HG03439 (cell line): ENCODE data around the gene INPP5A.
"Not testable (repeated sequence)": the region's sequence is repeated elsewhere in the genome, so short reads cannot be mapped to it uniquely, and the experiment has no call there.

Source experiments
- ATAC-seq: cut with Tn5 transposase; IDR thresholded peaks from one replicate; pipeline ENCODE4 v1.9.1; 2021; ENCODE audit warnings: mild to moderate bottlenecking, moderate library complexity; ENCODE audit not compliant: unreplicated experiment

INPP5A gene

DNA sequence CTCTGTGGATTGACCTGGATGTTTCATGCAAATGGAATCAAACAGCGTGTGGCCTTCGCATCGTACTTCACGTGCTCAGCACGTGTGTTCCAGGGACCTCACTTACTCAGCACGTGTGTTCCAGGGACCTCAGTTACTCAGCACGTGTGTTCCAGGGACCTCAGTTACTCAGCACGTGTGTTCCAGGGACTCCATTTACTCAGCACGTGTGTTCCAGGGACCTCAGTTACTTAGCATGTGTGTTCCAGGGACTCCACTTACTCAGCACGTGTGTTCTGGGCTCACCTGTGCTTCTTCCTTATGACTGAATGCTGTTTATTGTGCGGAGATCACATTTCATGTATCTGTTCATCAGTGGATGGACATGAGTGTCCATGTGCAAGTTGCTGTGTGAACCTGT is 22.0 kb downstream of the INPP5A start:
- ATAC-seq = no peak

DNA sequence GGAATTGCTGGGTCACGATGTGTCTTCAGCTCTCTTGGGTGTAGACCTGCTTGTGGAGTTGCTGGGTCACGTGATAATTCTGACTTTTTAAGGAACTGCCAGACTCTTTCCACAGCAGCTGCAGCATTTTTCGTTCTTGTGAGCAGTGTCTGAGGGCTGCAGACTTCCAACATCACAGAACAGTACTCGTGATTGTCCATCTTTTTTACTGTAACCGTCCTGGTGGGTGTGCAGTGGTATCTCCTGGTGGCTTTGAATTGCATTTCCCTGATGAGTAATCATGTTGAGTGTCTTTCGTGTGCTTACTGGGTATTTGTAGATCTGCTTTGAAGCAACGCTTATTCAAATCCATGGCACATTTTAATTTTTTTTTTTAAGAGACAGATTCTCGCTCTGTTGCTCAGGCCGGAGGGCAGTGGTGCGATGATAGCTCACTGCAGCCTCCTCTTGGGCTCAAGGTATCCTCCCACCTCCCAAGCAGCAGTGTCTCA is 22.7 kb downstream of the INPP5A start:
- ATAC-seq = no peak

DNA sequence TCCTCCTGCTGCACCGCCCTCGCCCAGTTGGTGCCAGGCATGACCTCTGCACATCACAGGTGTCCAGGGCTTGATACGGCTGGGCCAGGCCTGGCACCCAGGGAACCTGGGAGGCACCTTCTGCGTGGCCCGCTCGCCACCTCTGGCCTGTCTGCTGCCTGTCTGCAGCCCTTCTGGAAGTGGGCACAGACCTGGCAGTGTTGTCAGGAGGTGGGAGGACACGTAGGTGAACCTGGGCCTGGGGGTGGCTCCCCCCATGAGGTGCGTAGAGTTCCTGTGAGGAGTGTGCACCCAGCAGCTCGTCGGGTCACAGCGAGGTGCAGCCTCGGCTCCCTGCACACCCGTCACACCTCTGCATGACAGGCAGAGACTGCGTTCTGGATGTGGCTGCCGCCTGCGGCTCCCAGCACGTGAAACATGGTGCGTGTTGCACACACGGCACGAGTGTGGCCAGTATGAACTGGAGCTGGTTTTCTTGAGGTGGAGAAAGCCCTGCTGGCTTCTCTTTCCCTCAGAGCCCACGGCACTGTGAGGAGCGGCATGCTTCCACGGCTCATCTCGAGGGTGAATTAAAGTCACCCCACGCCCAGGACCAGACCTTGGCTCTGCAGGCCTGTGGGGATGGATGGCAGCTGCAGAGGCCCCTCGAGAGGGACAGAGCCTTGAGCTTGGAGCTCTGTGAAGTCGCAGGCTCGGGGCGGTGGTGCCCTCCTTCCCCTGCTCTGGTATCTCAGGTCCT is 24.8 kb downstream of the INPP5A start:
- ATAC-seq = no peak

DNA sequence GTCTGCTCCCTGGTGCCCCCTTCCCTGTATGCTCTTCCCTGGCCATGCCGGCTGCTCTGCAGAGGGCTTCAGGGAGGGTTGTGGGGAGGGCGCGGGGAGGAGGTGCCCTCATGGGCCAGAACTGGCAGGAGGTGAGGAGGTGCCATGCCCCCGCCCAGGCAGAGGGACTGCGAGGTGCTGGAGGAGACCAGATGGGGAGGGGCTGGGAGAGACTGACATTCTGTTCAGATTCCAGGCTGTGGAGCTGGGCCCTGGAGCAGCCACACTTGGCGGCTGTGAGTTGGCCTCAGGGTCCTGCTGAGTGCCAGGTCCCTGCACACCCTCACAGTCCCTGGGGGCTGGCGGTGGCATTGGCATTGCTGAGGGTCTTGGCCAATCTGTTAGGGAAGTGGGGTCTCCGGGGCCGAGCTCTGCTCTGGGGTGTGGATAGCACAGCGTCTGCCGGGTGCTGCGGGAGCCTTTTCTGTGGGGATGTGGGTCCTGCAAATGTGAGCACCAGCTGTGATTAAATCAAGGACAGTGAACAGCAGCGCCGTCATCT is 25.4 kb downstream of the INPP5A start:
- ATAC-seq = no peak

DNA sequence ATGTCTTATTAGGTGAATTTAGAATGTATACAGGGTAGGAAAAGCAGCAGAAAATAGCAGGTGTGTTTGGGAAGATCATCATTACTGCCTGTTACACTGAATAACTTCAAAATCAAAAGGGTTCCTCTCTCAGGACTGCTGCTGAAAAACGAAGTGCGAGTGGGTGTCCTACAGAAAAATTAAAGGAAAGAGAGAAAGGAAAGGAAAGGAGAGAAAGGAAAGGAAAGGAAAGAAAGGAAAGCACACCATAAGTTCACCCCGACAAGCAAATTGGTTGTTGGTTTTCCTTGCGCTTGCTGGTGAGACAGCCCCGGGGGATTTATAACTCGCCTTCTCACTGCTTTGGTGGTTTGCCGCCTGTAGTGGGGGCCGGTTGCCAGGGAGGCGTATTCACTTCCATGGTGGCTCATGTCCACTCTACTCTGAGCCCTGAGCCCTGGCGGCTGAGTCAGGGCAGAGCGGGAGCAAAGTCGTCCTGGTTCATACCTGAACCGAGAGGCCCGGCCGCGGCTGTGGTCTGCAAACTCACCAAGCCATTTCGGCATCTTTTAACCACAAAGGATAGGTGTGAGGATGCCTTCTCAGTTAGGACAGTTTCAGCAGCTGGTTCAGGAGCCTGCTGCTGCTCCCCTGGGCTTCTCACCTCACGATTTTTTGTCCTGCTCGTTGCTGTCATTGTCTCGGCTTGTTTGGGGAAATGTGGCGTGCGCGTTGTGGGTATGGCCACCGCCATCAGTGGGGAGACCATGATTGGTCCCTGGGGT is 26.1 kb downstream of the INPP5A start:
- peak; percentile 89 for ATAC-seq

DNA sequence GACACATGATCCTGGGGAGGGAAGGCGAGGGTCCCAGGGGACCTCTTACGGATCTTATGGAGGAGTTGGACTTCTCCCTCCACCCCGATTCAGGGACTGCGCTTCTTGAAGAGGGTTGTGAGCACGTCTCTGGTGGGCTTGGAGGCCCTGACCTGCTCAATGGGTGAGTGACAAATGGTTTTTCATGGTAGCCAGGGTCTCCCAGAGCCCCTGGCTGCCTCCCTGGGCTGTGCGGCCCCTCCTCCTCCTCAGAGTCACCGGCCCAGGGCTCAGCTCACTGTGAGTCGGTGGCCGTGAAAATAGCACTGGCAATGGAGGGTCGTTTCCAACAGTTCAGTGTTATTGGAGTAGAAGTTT is 26.6 kb downstream of the INPP5A start:
- ATAC-seq = no peak

DNA sequence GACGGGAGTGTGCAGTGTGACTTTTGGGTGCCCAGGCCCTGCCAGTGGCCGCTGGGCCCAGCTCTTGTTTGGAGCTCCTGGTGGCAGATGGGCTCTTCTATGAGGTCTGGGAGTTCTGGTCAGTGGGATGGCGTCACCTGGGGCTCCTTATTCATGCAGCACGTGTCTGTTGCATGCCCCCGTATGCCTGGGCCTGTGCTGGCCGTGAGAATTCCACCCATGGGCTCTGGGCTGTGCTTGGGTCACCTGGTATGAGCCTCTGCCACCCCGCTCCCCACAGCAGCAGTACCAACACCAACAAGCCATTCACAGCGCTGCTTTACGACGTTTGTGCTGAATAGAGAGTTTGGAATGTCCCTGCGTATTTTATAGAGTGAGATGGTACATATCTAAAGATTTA is 27.1 kb downstream of the INPP5A start:
- ATAC-seq = no peak

DNA sequence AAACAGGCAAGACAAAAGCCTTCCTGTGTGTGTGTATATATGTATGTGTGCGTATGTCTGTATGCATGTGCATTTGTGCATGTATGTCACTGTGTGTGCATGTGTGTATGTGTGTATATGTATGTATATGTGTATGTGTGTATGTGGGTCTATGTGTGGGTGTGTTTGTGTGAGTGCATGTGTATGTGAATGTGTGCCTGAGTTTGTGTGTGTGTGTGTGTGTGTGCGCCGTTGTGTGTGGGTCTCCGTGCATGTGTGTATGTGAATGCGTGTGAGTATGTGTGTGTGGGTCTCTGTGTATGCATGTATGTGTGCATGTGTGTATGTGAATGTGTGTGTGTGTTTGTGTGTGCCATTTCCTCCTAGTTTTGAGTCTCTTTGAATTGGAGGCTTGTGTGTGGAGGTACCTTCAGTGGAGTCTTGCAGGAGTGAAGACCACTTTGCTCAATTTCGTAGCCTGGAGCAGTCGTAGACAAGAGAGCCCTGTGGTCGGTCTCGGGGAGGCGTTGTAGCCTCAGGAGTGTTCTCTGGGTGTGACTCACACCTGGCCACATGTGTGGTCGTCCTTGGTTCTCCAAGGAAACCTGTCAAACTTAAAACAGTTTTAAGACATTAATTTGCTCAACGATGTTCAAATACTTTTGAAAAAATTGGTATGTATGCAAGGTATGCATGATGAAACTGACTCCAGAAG is 28.1 kb downstream of the INPP5A start:
- no peak for ATAC-seq

DNA sequence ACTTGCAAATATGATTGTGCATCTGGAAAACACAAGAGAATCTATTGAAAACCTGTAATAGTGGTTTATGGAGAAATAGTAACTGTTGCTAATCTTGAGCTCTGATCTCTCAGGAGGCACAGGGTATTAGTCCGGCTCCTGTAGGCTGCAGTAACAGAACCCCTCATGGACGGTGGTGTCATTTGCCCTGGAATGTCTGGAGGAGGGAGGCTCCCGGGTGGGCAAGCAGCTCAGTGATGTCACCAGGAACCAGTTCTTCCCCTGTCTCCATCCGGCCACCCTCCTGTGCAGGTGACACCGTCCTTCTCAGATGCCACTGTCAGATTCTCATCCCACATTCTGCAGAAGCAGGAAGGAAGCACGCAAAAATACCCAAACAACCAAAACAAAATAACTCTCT is 29.3 kb downstream of the INPP5A start:
- ATAC-seq = no peak

DNA sequence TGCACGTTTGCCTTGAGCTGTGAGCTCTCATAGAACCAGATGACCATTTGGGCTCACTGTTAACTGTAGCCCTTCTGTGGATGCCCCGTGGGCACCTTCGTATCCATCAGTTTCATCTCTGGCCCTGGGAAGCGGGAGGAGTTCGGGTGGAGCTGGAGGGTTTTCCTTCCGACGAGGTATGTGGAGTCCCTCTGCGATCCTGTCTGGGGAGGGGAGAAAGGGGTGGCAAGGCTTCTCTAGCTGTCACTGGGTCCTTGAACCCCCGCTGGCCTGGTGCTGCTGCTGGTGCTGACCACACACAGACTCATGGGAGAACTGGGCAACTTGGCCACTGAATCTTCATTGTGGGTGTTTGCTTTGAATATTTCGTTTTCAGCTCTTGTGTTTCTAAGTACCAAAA is 32.7 kb downstream of the INPP5A start:
- no peak for ATAC-seq

DNA sequence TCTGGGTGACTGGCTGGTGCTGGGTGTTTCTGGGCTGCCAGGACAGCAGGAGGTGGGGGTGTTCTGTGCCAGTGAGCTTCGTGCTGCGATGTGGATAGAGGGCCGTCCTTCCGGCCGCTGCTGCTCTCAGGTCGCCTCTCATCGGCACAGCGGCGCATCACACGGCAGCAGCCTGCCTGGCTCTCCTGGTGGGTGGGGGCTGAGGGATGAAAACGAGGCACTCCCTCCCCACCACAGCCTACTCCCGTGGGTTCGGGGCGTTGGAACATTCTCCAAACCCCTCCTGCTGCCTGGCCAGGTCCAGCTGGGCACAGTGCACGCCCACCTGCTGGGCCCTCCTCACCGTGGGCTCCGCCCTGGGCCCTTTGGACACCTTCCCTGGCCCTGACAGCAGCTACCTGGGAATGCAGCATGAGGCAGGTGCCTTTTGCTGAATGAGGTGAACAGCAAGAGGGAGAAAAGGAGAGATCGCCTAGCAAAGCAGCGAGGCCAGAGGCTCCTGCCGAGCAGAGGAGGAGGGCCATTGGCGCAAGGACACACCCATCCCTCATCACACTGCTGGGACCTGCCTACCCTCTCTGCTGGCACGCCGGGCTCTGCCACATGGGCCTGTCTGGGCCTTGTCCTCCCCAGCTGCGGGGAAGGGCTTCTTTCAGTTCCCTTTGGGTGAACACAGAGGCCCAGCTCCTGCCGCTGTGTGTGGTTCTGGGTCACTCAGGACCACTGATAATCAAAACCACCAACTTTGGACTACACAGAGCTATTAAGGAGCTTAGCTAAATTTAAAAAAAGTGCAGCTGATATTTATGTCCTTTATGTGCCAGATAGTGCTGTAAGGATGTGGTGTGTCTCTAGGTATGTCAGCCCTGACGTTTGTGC is 33.4 kb downstream of the INPP5A start:
- ATAC-seq = peak; percentile 51

DNA sequence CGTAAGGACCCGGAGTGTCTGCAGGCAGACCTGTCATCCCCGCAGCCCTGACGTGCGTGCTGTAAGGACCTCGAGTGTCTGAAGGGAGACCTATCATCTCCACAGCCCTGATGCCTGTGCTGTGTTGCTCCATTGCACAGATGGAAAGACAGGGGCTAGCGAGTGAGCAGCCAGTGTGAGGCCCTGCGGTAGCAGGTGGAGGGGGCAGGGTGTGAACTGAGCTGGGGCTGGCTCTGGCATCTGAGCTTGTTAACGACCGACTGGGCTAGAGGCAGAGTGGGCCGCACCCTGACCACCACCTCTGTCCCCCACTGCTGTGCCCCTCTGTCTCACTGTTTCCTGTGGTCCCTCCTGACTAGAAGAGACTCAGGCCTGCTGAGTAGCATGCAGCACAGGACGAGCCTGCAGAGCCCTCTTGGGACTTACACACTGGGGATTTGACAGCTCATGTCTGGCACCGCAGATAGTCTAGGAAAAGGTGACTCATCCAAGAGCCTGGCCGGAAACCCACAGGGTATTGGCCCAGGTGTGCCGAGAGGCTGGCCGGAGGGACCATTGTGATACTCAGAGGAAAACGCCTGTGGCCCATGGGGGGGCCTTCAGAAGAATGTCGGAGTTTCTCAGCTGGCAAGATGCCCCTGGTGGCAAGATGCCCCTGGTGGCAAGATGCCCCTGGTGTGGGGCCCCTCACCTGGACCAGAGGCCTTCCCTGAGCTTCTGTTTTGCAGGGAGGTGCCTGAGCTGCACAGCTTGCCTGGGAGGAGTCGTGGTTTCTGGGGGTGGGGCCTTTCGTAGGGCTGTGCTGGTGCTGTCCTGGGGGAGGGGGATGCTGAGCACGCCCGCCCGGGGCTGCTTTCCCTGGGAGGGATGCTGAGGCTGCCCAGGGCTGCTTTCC is 34.3 kb downstream of the INPP5A start:
- ATAC-seq = peak; percentile 71

DNA sequence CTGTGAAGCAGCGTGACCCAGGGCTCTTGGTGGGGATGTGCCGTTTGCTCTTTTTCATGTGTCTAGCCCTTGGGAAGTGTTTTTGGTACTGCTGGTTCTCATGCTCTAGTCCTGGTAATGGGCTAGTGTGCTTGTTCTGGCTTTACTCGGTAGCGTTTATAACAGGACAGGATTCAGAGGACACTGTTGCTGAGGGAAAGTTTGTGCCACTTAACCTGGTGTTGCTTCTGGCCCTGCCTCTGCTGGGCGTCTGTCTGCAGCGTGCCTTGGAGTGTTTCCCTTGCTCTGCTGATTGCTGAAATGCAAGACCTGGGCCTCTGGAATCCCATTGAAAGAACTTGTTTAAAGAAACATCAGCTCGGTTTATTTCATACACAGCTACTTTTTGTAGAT is 35.0 kb downstream of the INPP5A start:
- ATAC-seq = no peak

DNA sequence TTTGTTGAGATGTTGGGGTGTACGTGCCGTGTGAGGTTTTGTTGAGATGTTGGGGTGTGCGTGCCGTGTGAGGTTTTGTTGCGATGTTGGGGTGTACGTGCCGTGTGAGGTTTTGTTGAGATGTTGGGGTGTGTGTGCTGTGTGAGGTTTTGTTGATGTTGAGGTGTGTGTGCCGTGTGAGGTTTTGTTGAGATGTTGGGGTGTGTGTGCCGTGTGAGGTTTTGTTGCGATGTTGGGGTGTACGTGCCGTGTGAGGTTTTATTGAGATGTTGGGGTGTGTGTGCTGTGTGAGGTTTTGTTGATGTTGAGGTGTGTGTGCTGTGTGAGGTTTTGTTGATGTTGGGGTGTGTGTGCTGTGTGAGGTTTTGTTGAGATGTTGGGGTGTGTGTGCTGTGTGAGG is 35.4 kb downstream of the INPP5A start:
- not testable (repeated sequence) for ATAC-seq

DNA sequence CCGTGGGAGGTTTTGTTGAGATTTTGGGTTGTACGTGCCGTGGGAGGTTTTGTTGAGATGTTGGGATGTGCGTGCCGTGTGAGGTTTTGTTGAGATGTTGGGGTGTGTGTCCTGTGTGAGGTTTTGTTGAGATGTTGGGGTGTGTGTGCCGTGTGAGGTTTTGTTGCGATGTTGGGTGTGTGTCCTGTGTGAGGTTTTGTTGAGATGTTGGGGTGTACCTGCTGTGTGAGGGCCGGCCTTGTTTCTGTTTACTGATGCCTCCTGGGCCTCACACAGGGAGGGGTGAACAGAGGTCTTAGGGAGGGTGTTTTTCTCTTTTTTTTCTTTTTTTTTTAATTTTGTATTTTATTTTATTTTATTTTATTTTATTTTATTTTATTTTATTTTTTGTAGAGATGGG is 36.7 kb downstream of the INPP5A start:
- no peak for ATAC-seq

DNA sequence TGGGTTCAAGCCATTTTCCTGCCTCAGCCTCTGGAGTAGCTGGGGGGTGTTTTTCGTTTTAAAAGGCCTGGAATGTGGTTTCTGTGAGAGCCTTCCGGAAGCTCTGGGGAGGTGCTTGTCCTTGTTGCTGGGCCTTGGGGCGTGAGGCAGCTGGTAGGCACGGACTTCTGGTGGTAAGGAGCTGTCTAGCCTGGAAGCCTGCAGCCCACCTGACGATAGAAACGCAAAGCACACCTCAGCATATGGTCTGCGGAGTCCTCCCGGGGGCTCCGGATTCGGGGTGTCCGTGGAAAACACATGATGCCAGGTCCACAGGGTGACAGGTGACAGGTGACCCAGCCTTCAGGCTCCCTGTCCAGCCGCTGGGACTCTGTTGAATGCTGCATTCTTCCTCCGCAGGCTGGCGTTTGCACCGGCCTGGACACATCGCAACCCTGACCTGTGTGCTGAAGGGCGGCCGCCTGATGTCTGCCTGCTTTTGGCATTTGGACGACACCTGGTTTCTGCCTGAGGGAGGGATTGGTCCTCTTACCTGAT is 37.3 kb downstream of the INPP5A start:
- no peak for ATAC-seq

DNA sequence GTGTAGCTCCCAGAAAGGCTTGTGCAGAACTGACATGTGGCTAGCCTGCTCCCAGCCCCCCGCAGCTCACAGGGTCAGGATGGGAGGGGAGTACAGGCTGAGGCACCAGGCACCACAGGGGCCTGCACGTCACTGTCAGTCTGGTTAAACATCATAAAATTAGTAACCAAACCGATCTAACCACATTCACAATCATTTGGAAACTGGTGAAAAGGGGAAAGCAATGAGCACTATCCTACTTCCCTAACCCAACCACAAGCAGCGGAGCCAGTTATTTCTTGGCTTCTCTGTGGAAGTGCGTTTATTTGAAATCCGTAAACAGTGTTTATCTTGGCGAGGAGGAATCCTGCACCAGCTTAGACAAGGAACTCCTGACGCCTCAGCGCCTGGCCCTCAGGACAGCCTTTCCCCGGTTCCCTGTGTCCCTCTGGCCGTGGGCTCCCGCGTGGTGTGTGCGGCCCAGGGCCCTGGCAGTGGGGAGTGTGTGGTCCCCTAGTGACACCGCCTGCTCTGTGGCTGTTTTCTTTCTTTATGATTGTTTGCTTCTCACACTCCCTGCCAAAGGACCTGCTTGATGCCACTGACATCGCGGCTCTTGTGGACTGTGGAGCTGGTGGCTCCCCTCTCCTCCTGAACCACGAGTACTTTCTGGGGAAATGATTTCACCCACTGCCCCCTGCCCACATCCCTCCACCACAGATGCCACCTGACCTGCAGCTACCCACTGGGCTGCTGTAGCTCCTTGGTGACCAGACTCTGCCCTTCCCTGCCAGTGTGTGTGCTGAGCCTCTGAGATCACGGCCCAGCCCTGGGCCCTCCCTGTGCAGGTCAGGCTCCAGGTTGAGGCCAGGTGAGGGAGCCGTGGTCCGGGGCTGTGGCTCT is 38.0 kb downstream of the INPP5A start:
- ATAC-seq = peak; percentile 19

DNA sequence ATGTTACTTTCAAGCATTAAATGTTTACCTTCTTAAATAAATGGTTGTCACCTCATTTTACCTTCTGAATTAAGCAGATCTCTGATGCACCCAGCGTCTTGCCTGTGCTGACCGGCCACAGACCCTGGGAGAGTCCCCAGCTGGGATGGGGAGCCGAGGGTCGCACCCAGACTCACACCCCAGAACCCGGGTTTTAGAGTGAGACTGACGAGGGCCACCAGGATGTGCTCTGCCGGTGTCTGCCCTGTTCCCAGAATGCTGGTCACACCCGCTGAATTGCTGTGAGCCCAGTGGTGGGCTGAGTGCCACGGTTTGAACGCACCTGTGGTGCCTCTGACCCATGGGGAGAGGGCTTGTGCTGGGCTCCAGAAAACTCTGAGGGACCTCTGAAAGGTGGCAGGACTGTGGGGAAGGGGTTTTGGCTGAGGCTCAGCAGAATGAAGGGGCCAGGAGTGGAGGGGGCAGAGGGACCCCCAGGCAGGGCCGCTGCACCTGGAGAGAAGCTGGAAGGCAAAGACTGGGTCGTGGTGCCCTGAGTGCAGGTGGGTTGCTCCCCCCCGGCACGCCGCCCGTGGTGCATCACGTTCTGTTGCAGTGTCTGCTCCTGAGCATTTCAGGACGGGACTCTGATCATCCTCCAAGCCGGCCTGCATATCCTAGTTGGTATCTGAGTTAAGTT is 39.2 kb downstream of the INPP5A start:
- no peak for ATAC-seq
